Neural cell (in vitro differentiated cells): ENCODE measurements around the gene ROS1. TPM values are rescaled to one million over a fixed set of nuclear protein-coding genes. Genes with fewer than 3 reads are reported as not detected.

Experiments used
- H2AFZ ChIP-seq: fragments of 200-600, 300-800 bp; sonication (generic), shearing (Covaris generic); 2 replicates; pipeline ENCODE4 v1.6.0; 2014; ENCODE audit warnings: low read depth, mild to moderate bottlenecking, antibody characterized with exemption, low read length, moderate library complexity
- H3F3A ChIP-seq: fragments of 200-600 bp; shearing (Covaris generic); 2 replicates; pipeline ENCODE4 v1.6.1; 2016; ENCODE audit warnings: mild to moderate bottlenecking, moderate library complexity, mixed read lengths, antibody characterized with exemption, low read length; ENCODE audit not compliant: insufficient read depth, poor library complexity, severe bottlenecking
- H3K27ac ChIP-seq: fragments of 200-600, 300-800 bp; sonication (generic), shearing (Covaris generic); 2 replicates; pipeline ENCODE4 v1.5.1; 2014; ENCODE audit warnings: mild to moderate bottlenecking, low read length, moderate library complexity
- H3K27me3 ChIP-seq: fragments of 300-800, 200-600 bp; sonication (generic), shearing (Covaris generic); 2 replicates; pipeline ENCODE4 v1.6.0; 2014; ENCODE audit warnings: mild to moderate bottlenecking, low read depth, low read length, moderate library complexity; ENCODE audit not compliant: insufficient read depth
- H3K36me3 ChIP-seq: fragments of 300-800, 200-600 bp; sonication (generic), shearing (Covaris generic); 2 replicates; pipeline ENCODE4 v1.5.1; 2014; ENCODE audit warnings: mild to moderate bottlenecking, antibody characterized with exemption, low read length, moderate library complexity; ENCODE audit not compliant: insufficient read depth
- H3K4me2 ChIP-seq: fragments of 300-800, 200-600 bp; sonication (generic), shearing (Covaris generic); 2 replicates; pipeline ENCODE4 v1.6.0; 2014; ENCODE audit warnings: mild to moderate bottlenecking, low read length
- H3K4me3 ChIP-seq: fragments of 300-800, 200-600 bp; sonication (generic), shearing (Covaris generic); 2 replicates; pipeline ENCODE4 v1.5.1; 2014; ENCODE audit warnings: mild to moderate bottlenecking, low read length, moderate library complexity
- H3K79me2 ChIP-seq: fragments of 200-600 bp; shearing (Covaris generic); replicated peaks from 2 replicates; pipeline ENCODE4 v1.6.0; 2014; ENCODE audit warnings: mild to moderate bottlenecking, low read length, moderate library complexity; ENCODE audit not compliant: insufficient read depth
- H3K9ac ChIP-seq: fragments of 300-800, 200-600 bp; sonication (generic), shearing (Covaris generic); 2 replicates; pipeline ENCODE4 v1.6.1; 2016; ENCODE audit warnings: mild to moderate bottlenecking, low read length, mixed read lengths
- H3K9me2 ChIP-seq: fragments of 200-600 bp; shearing (Covaris generic); 2 replicates; pipeline ENCODE4 v1.6.1; 2016; ENCODE audit warnings: mild to moderate bottlenecking, low read length, mixed read lengths; ENCODE audit not compliant: insufficient read depth
- H3K9me3 ChIP-seq: fragments of 200-600, 300-800 bp; sonication (generic), shearing (Covaris generic); 2 replicates; pipeline ENCODE4 v1.6.1; 2016; ENCODE audit warnings: mild to moderate bottlenecking, mixed run types, low read length, moderate library complexity, mixed read lengths
- H4K20me1 ChIP-seq: fragments of 200-600 bp; shearing (Covaris generic); 2 replicates; pipeline ENCODE4 v1.6.1; 2016; ENCODE audit warnings: mild to moderate bottlenecking, mixed run types; ENCODE audit not compliant: insufficient read depth
- EP300 ChIP-seq: fragments of 450-650 bp; conservative IDR thresholded peaks from 2 replicates; pipeline ENCODE4 v1.6.1; 2014; ENCODE audit warnings: antibody characterized with exemption, mild to moderate bottlenecking, moderate library complexity; ENCODE audit not compliant: poor library complexity, severe bottlenecking
- EZH2 ChIP-seq: fragments of 200-600, 300-800 bp; shearing (Covaris generic), sonication (generic); IDR thresholded peaks from 2 replicates; pipeline ENCODE4 v1.6.1; 2014; ENCODE audit warnings: antibody characterized with exemption, low read length, borderline replicate concordance, mild to moderate bottlenecking; ENCODE audit not compliant: insufficient read depth, poor library complexity, severe bottlenecking
- MXI1 ChIP-seq: fragments of 450-650 bp; conservative IDR thresholded peaks from 2 replicates; pipeline ENCODE4 v1.6.1; 2014; ENCODE audit warnings: antibody characterized with exemption, mild to moderate bottlenecking; ENCODE audit not compliant: poor library complexity, severe bottlenecking
- POLR2AphosphoS5 ChIP-seq: IDR thresholded peaks from 2 replicates; pipeline ENCODE4 v1.6.1; 2012
- RAD21 ChIP-seq: fragments of 450-650 bp; conservative IDR thresholded peaks from 2 replicates; pipeline ENCODE4 v1.6.1; 2014; ENCODE audit warnings: antibody characterized with exemption, mild to moderate bottlenecking, moderate library complexity
- REST ChIP-seq: IDR thresholded peaks from 2 replicates; pipeline ENCODE4 v1.6.1; 2012; ENCODE audit warnings: borderline replicate concordance
- SMC3 ChIP-seq: fragments of 450-650 bp; conservative IDR thresholded peaks from 2 replicates; pipeline ENCODE4 v1.6.1; 2014; ENCODE audit warnings: antibody characterized with exemption, mild to moderate bottlenecking, moderate library complexity; ENCODE audit not compliant: poor library complexity
- TAF1 ChIP-seq: IDR thresholded peaks from 2 replicates; pipeline ENCODE4 v1.6.1; 2012; ENCODE audit warnings: low read depth
- polyA plus RNA-seq: library from polyadenylated mRNA; depleted of rRNA; stranded (reverse); fragments of >200 nt; gene quantifications from 2 replicates; pipeline ENCODE4 v1.2.3, GENCODE V29; 2014
- TF ChIP-seq, protein P1 (sequence below): fragments of 450-650 bp; IDR thresholded peaks from 2 replicates; pipeline ENCODE4 v1.5.1; 2014; ENCODE audit warnings: antibody characterized with exemption, mild to moderate bottlenecking, moderate library complexity; ENCODE audit not compliant: poor library complexity, severe bottlenecking

ROS1 gene
- polyA plus RNA-seq, 1 donor from 2014 or later = not detected

DNA sequence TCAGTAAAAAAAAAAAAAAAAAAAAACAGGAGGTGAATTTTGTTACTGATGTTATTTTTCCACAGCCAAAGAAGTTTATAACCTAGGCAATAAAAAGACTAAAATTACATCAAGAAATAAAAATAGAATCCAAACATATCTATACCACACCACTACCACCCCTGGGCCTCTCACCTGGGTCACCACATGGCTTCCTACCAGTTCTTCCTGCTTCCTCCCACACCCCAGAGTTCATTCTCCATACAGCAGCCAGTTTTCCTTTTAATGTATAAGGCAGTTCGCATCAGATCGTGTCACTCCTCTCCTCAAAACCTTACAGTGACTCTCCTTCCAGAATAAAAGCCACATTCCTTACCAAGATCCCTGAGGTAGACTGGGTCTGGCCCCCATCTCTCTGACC lies 23.9 kb downstream of the ROS1 start:
- TF ChIP-seq EP300 = no peak
- no peak for TF ChIP-seq EZH2
- TF ChIP-seq SMC3 = no peak
- TF ChIP-seq REST = no peak
- no peak for TF ChIP-seq RAD21
- TF ChIP-seq TAF1 = no peak
- TF ChIP-seq, protein P1, sequence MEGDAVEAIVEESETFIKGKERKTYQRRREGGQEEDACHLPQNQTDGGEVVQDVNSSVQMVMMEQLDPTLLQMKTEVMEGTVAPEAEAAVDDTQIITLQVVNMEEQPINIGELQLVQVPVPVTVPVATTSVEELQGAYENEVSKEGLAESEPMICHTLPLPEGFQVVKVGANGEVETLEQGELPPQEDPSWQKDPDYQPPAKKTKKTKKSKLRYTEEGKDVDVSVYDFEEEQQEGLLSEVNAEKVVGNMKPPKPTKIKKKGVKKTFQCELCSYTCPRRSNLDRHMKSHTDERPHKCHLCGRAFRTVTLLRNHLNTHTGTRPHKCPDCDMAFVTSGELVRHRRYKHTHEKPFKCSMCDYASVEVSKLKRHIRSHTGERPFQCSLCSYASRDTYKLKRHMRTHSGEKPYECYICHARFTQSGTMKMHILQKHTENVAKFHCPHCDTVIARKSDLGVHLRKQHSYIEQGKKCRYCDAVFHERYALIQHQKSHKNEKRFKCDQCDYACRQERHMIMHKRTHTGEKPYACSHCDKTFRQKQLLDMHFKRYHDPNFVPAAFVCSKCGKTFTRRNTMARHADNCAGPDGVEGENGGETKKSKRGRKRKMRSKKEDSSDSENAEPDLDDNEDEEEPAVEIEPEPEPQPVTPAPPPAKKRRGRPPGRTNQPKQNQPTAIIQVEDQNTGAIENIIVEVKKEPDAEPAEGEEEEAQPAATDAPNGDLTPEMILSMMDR = no peak
- no peak for TF ChIP-seq MXI1
- no peak for TF ChIP-seq POLR2AphosphoS5
- H3K9me2 ChIP-seq = no peaks in the 10 kb centered on the region

GRCh38 chr6:117399924-117400323 lies 25.8 kb downstream of the ROS1 start:
- Histone ChIP-seq H3K9me2 (no peaks in the 10 kb centered on the region), H4K20me1 (no peaks in the 10 kb centered on the region), H3K36me3 (no peaks in the 10 kb centered on the region), H3K9ac (no peak overlapping the region), H3K9me3 (no peaks in the 10 kb centered on the region), H3K27ac (no peak overlapping the region), H3K4me2 (no peak overlapping the region), H2AFZ (no peak overlapping the region), H3K4me3 (no peak overlapping the region), H3F3A (no peaks in the 10 kb centered on the region), H3K27me3 (no peaks in the 10 kb centered on the region), H3K79me2 (no peaks in the 10 kb centered on the region)
- no peak for TF ChIP-seq POLR2AphosphoS5
- no peak for TF ChIP-seq REST
- TF ChIP-seq MXI1 = no peak
- TF ChIP-seq EZH2 = no peak
- no peak for TF ChIP-seq TAF1
- TF ChIP-seq EP300 = no peak
- TF ChIP-seq, protein P1 = no peak
- no peak for TF ChIP-seq RAD21
- no peak for TF ChIP-seq SMC3

More for the DNA sequence above, 23.9 kb downstream of the ROS1 start:
- no peaks in the 10 kb centered on the region for H3K79me2 ChIP-seq
- H3F3A ChIP-seq = no peaks in the 10 kb centered on the region
- no peak overlapping the region for H3K4me2 ChIP-seq
- no peak overlapping the region for H2AFZ ChIP-seq
- H3K9me3 ChIP-seq = no peaks in the 10 kb centered on the region
- H3K27ac ChIP-seq = no peak overlapping the region
- H3K36me3 ChIP-seq = no peaks in the 10 kb centered on the region
- H3K4me3 ChIP-seq = no peak overlapping the region
- H4K20me1 ChIP-seq = no peaks in the 10 kb centered on the region
- H3K27me3 ChIP-seq = no peaks in the 10 kb centered on the region
- no peak overlapping the region for H3K9ac ChIP-seq
